ENCODE results near the gene RNF123.
"Not testable (repeated sequence)": the region's sequence is repeated elsewhere in the genome, so short reads cannot be mapped to it uniquely, and the experiment has no call there.

RNF123 gene

DNA sequence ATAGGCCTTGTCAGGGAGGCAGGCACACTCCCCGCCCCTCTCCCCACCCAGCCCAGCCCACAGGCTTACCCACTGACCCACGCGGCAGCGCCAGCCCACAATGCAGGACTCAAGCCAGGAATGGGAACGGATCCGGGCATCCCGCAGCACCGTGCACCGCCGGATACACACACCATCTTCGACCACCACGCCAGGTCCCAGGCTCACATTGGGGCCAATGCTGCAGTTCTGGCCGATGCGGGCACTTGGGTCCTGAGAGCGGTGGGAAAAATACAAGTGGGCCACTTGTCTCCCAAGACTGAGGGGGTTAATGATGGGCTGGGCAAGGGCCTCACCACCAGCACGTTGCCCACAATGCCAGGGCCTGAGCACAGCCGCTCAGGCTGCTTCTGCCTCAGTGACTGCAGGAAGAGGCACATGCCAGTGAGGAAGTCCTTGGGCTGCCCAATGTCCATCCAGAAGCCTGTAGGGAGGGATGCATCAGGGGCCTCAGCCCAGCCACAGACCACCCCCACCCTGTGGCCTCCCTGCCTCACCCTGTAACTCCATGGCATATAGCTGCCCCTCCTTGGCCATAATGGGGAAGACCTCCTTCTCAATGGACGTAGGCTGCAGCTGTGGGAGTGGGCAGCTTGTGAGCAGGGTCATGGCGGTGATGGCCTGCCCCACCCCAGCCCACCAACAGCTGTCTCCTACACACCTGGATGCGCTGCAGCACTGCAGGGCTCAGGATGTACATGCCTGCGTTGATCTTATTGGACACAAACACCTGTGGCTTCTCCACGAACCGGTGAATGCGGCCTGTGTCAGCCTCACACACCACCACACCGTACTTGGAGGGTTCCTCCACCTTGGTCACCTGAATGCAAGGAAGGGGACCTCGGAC is 32.8 kb downstream of the RNF123 start:
- DNase-seq: no peak

GRCh38 chr3:49722896-49723295 is 33.5 kb downstream of the RNF123 start:
- no peak for DNase-seq

DNA sequence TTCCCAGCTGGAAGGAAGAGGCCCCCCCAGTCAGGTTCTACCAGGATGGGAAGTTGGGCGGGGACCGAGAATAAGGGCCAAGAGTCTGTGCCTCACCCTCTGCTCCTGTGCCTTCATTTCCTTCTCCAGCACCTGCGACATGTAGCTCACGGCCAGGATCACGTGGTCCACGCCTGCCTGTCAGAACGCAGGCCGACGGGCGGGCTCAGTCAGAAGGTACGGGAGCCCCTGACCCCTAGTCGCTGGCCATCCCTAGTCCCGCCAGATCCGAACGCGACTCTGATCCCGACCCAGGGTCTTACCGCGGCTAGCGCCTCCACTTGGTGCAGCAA is 33.9 kb downstream of the RNF123 start:
- DNase-seq: peak; percentile 10

DNA sequence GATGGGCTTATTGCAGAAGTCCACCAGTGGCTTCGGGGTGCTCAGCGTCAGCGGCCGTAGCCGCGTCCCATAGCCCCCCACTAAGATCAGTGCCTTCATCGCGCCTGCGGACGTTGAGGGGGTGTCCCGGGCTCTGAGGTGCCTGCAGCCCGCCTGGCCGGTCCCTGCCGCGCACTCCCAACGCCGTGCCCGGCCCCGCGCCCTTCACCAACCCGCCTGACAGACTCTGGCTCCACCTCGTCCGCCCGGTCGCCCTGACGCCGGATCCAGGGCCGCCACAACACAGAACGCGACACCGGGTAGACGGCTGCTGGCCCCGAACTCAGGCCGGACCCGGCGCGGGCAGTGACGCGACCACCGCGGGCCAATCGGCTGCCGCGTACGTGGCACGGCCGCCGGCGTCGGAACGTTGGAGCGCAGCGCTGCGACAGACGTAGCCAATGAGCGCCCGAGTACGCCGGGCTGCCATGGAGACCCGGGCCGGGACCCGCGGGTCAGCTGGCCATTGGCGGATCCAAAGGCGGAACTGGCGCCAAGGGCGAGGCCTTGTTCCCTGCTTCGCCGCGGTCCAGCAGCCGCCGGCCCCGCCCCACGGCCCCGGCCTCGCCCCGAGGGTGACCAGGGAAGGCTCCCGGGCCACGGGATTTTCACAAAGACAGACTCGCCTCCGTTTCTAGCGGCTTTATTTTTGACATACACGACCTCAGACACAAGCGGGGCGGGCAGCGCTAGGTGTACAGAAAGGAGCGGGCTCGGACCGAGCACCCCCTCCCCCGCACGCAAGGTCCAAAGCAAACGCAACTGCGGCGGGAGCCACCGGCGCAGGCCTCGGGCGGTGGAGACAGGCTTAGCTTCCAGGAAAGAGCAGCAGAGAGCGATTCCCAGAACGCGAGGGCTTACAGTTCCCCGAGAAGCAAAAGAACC is 34.5 kb downstream of the RNF123 start, which contains the start of gene GMPPB:
TSS of gene GMPPB (minus strand) at position 324 of the 924 bp plus-strand sequence. CDS start at position 99, 225 bp downstream.
- peak; percentile 83 for DNase-seq

GRCh38 chr3:49724586-49724985 is 35.2 kb downstream of the RNF123 start:
- DNase-seq: no peak

- no peak for DNase-seq
These were observed 36.7 kb downstream of the RNF123 start for GRCh38 chr3:49725906-49726681.

GRCh38 chr3:49727154-49727923 is 38.0 kb downstream of the RNF123 start:
- DNase-seq: no peak

- no peak for DNase-seq
These were observed 38.6 kb downstream of the RNF123 start for GRCh38 chr3:49727924-49728361.

- DNase-seq: no peak
These were observed 40.7 kb downstream of the RNF123 start for GRCh38 chr3:49729966-49730609.

GRCh38 chr3:49732597-49732996 is 43.2 kb downstream of the RNF123 start:
- DNase-seq: no peak

- DNase-seq: no peak
These were observed 44.2 kb downstream of the RNF123 start for GRCh38 chr3:49733551-49733950.

GRCh38 chr3:49734752-49735151 is 45.4 kb downstream of the RNF123 start:
- no peak for DNase-seq

GRCh38 chr3:49738067-49738713 is 48.8 kb downstream of the RNF123 start:
- DNase-seq: no peak

GRCh38 chr3:49740427-49740826 is 51.1 kb downstream of the RNF123 start:
- no peak for DNase-seq

DNA sequence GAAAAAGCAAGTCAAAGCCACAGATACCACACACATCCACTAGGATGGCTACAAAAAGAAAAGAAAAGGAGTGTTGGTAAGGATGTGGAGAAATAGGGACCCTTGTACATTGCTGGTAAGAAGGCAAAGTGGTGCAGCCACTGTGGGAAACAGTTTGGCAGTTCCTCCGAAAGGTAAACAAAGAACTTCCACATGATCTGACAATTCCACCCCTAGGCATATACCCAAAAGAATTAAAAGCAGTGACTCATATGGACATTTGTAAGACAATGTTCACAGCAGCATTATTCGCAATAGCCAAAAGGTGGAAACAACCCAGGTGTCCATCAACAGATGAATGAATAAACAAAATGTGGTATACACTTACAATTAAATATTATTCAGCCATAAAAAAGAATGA is 56.6 kb downstream of the RNF123 start:
- no peak for DNase-seq

DNA sequence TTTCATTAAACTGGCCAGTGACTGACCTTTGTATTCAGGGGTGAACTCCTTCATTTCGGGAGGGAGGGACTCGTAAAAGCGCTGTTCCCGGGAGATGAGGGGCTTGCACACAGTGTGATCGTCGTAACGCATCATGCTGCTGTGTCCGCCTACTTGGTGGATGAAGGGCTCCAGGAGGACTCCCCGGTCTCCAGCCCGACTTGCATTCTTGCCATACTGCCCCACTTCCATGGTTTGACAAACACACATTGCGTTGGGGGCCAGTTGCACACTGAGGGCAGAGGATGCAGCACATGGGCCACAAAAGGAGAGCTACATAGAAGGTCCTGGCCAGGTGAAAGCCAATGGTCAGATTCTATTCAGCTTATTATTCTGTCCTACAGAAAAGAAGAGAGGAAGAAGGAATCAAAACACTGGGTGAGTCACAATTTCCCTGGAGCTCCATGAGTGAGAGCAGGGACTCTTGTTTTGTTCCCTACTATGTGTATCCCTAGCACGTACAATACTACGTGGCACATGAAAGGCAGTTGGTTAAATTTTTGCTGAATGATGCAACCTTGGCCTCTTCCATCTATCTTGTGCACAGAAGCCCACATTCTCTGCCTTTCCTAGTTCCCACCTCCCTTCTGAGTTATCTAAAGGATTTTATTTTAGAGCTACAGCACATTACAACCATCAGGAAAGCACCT is 58.6 kb downstream of the RNF123 start:
- DNase-seq: no peak

GRCh38 chr3:49748874-49749273 is 59.5 kb downstream of the RNF123 start:
- DNase-seq: not testable (repeated sequence)

GRCh38 chr3:49750056-49750455 is 60.7 kb downstream of the RNF123 start:
- no peak for DNase-seq

- no peak for DNase-seq
These were observed 62.1 kb downstream of the RNF123 start for GRCh38 chr3:49751501-49751900.

- no peak for DNase-seq
These were observed 65.2 kb downstream of the RNF123 start for GRCh38 chr3:49754536-49754935.

Measured in NCI-H510A (cell line).